H1 (cell line): ENCODE measurements around the gene MRPL50. TPM values are rescaled to one million over a fixed set of nuclear protein-coding genes. Genes with fewer than 3 reads are reported as not detected.

ENCODE experiments used
- CTCF ChIA-PET: fragments of 300-600 bp; sonication (Branson Sonifier 250); formaldehyde crosslinking; loops from one replicate; lab custom pipeline; 2021; ENCODE audit not compliant: partially characterized antibody; lab: Charles Lee
- POLR2A ChIA-PET: fragments of 300-600 bp; sonication (Branson Sonifier 250); formaldehyde crosslinking; loops from one replicate; lab custom pipeline; 2021; ENCODE audit warnings: inconsistent platforms; ENCODE audit not compliant: partially characterized antibody; lab: Charles Lee
- DNase-seq, 2 experiments: peaks; one replicate each; pipeline versions ENCODE4 v3.0.0 to v3.0.0-alpha.2; 2010 to 2022; ENCODE audit warnings: low spot score in 2 of 2, low read depth in 1 of 2, mixed read lengths in 1 of 2
- FAIRE-seq: peaks from 2 replicates; lab custom pipeline; 2011; peaks lifted over from hg19 to GRCh38; lab: Jason Lieb, UNC
- H2AFZ ChIP-seq: 2 replicates; pipeline ENCODE4 v1.8.1; 2012; ENCODE audit warnings: low read length, inconsistent platforms
- H2AK5ac ChIP-seq: 2 replicates; pipeline ENCODE4 v1.6.1; 2013; ENCODE audit warnings: low read depth, low read length
- H2BK120ac ChIP-seq: replicated peaks from 2 replicates; pipeline ENCODE3; 2013; ENCODE audit warnings: low read depth, low read length, inconsistent platforms
- H2BK12ac ChIP-seq: 2 replicates; pipeline ENCODE4 v1.6.1; 2013; ENCODE audit warnings: low read depth, low read length
- H2BK15ac ChIP-seq: 2 replicates; pipeline ENCODE4 v1.6.1; 2013; ENCODE audit warnings: low read length
- H2BK20ac ChIP-seq: 2 replicates; pipeline ENCODE4 v1.6.1; 2013; ENCODE audit warnings: low read length
- H2BK5ac ChIP-seq: 2 replicates; pipeline ENCODE4 v1.6.1; 2013; ENCODE audit warnings: low read depth, low read length
- H3K14ac ChIP-seq: 2 replicates; pipeline ENCODE4 v1.6.1; 2013; ENCODE audit warnings: inconsistent platforms; ENCODE audit not compliant: insufficient read length
- H3K18ac ChIP-seq: 2 replicates; pipeline ENCODE4 v1.6.1; 2013; ENCODE audit warnings: low read length; ENCODE audit errors: extremely low read depth
- H3K23ac ChIP-seq: 2 replicates; pipeline ENCODE4 v1.6.1; 2013; ENCODE audit warnings: inconsistent platforms; ENCODE audit not compliant: insufficient read length
- H3K23me2 ChIP-seq: 2 replicates; pipeline ENCODE4 v1.6.1; 2013; ENCODE audit warnings: low read depth, low read length
- H3K27ac ChIP-seq: 2 replicates; pipeline ENCODE4 v1.6.1; 2011; ENCODE audit warnings: low read depth, low read length, inconsistent platforms
- H3K27me3 ChIP-seq, 4 experiments: replicated peaks in 1 of 4; 1 replicate in 1 of 4; 2 replicates in 3 of 4; pipeline versions ENCODE4 v1.6.1 to v1.8.1; 2011 to 2013; ENCODE audit warnings: low read length in 3 of 4, mild to moderate bottlenecking in 3 of 4, inconsistent platforms in 2 of 4, mixed read lengths in 2 of 4, moderate library complexity in 1 of 4; ENCODE audit not compliant: control insufficient read depth in 3 of 4, insufficient read depth in 3 of 4; ENCODE audit errors: extremely low read depth in 1 of 4
- H3K36me3 ChIP-seq, 4 experiments: 2 replicates each; pipeline versions ENCODE4 v1.6.1 to v1.8.1; 2011 to 2013; ENCODE audit warnings: mild to moderate bottlenecking in 4 of 4, low read length in 3 of 4, moderate library complexity in 2 of 4, control low read depth in 1 of 4, inconsistent platforms in 1 of 4; ENCODE audit not compliant: insufficient read depth in 4 of 4, control insufficient read depth in 2 of 4
- H3K4ac ChIP-seq: replicated peaks from 2 replicates; pipeline ENCODE3; 2013; ENCODE audit warnings: low read length, low read depth, mixed read lengths, inconsistent platforms; ENCODE audit not compliant: insufficient read length
- H3K4me1 ChIP-seq, 4 experiments: replicated peaks in 1 of 4; 1 replicate in 1 of 4; 2 replicates in 3 of 4; pipeline versions ENCODE4 v1.6.1 to v1.8.1; 2011 to 2013; ENCODE audit warnings: low read length in 3 of 4, inconsistent platforms in 2 of 4, mixed read lengths in 1 of 4; ENCODE audit not compliant: insufficient read depth in 4 of 4, control insufficient read depth in 3 of 4
- H3K4me2 ChIP-seq, 2 experiments: 2 replicates each; pipeline versions ENCODE4 v1.6.1 to v1.8.1; 2011 to 2013; ENCODE audit warnings: low read depth in 2 of 2, low read length in 2 of 2, control low read depth in 1 of 2, inconsistent platforms in 1 of 2, mild to moderate bottlenecking in 1 of 2; ENCODE audit not compliant: insufficient read depth in 1 of 2
- H3K4me3 ChIP-seq, 4 experiments: fragments of 200-600, 300-600 bp in 1 of 4; sonication (generic), shearing (Covaris generic), sonication (Bioruptor Twin) in 1 of 4; 2 replicates each; pipeline versions ENCODE4 v1.5.1 to v1.8.1; 2011 to 2016; ENCODE audit warnings: low read length in 4 of 4, low read depth in 3 of 4, control low read depth in 2 of 4, inconsistent platforms in 2 of 4, mild to moderate bottlenecking in 2 of 4, mixed read lengths in 1 of 4, moderate library complexity in 1 of 4; ENCODE audit not compliant: insufficient read depth in 2 of 4; ENCODE audit errors: extremely low read depth in 1 of 4
- H3K56ac ChIP-seq: replicated peaks from 2 replicates; pipeline ENCODE3; 2013; ENCODE audit warnings: low read depth, mild to moderate bottlenecking, mixed read lengths, low read length, inconsistent platforms; ENCODE audit not compliant: insufficient read length
- H3K79me1 ChIP-seq: 2 replicates; pipeline ENCODE4 v1.6.1; 2013; ENCODE audit warnings: low read depth, low read length, control low read depth
- H3K79me2 ChIP-seq, 2 experiments: 2 replicates each; pipeline versions ENCODE4 v1.6.1 to v1.8.1; 2012 to 2013; ENCODE audit warnings: low read length in 2 of 2, mild to moderate bottlenecking in 2 of 2, inconsistent platforms in 1 of 2; ENCODE audit not compliant: insufficient read depth in 2 of 2, control insufficient read depth in 1 of 2
- H3K9ac ChIP-seq, 4 experiments: replicated peaks in 1 of 4; 1 replicate in 1 of 4; 2 replicates in 3 of 4; pipeline versions ENCODE4 v1.6.1 to v1.8.1; 2011 to 2013; ENCODE audit warnings: low read depth in 3 of 4, low read length in 3 of 4, control low read depth in 2 of 4, mild to moderate bottlenecking in 2 of 4, moderate library complexity in 2 of 4, inconsistent platforms in 1 of 4; ENCODE audit errors: extremely low read depth in 1 of 4
- H3K9me3 ChIP-seq, 2 experiments: 2 replicates each; pipeline versions ENCODE4 v1.6.1 to v1.8.1; 2012 to 2013; ENCODE audit warnings: mild to moderate bottlenecking in 2 of 2, moderate library complexity in 2 of 2, control low read depth in 1 of 2, inconsistent platforms in 1 of 2, low read depth in 1 of 2, low read length in 1 of 2, mixed read lengths in 1 of 2; ENCODE audit not compliant: insufficient read depth in 2 of 2
- H4K20me1 ChIP-seq, 2 experiments: replicated peaks in 1 of 2; 2 replicates each; pipeline versions ENCODE3 to v1.8.1; 2011 to 2013; ENCODE audit warnings: inconsistent platforms in 2 of 2, low read length in 2 of 2, mild to moderate bottlenecking in 1 of 2; ENCODE audit not compliant: insufficient read depth in 2 of 2, control insufficient read depth in 1 of 2
- H4K5ac ChIP-seq: 2 replicates; pipeline ENCODE4 v1.6.1; 2013; ENCODE audit warnings: low read length, low read depth, mixed read lengths, inconsistent platforms; ENCODE audit not compliant: insufficient read length
- H4K8ac ChIP-seq: 2 replicates; pipeline ENCODE4 v1.8.0; 2013; ENCODE audit warnings: mild to moderate bottlenecking, moderate library complexity, low read length, inconsistent platforms; ENCODE audit not compliant: insufficient read depth; ENCODE audit errors: extremely low read depth
- H4K91ac ChIP-seq: replicated peaks from 2 replicates; pipeline ENCODE3; 2013; ENCODE audit warnings: low read length, mixed read lengths, inconsistent platforms; ENCODE audit not compliant: insufficient read length
- BCL11A ChIP-seq, 2 experiments: IDR thresholded peaks; one replicate each; pipeline ENCODE4 v1.6.1; 2011; ENCODE audit warnings: low read depth in 2 of 2, low read length in 2 of 2, mild to moderate bottlenecking in 2 of 2
- CHD2 ChIP-seq: IDR thresholded peaks from 2 replicates; pipeline ENCODE4 v1.6.1; 2012; ENCODE audit warnings: low read length, improper control_type of control experiment
- EP300 ChIP-seq, 2 experiments: IDR thresholded peaks; 1 replicate in 1 of 2; 2 replicates in 1 of 2; pipeline ENCODE4 v1.6.1; 2011 to 2012; ENCODE audit warnings: low read depth in 2 of 2, low read length in 2 of 2, mild to moderate bottlenecking in 2 of 2, borderline replicate concordance in 1 of 2, inconsistent platforms in 1 of 2, moderate library complexity in 1 of 2
- GABPA ChIP-seq: IDR thresholded peaks from 2 replicates; pipeline ENCODE4 v1.6.1; 2011; ENCODE audit warnings: mild to moderate bottlenecking, low read length, moderate library complexity, borderline replicate concordance; ENCODE audit not compliant: insufficient read depth
- HDAC6 ChIP-seq: IDR thresholded peaks from one replicate; pipeline ENCODE4 v1.7.1; 2012; ENCODE audit warnings: low read depth, mild to moderate bottlenecking, inconsistent platforms, low read length, moderate library complexity
- JUND ChIP-seq: IDR thresholded peaks from 2 replicates; pipeline ENCODE4 v1.6.1; 2011; ENCODE audit warnings: mild to moderate bottlenecking, improper control_type of control experiment, low read length
- PHF8 ChIP-seq: fragments of 200-600 bp; sonication (generic); conservative IDR thresholded peaks from 2 replicates; pipeline ENCODE4 v1.7.1; 2012; ENCODE audit warnings: low read depth, mild to moderate bottlenecking, inconsistent platforms, low read length, moderate library complexity
- POLR2AphosphoS5 ChIP-seq: IDR thresholded peaks from 2 replicates; pipeline ENCODE4 v1.6.1; 2011; ENCODE audit warnings: low read depth, low read length
- POU5F1 ChIP-seq: IDR thresholded peaks from 2 replicates; pipeline ENCODE4 v1.6.1; 2011; ENCODE audit warnings: low read depth, mild to moderate bottlenecking, low read length, moderate library complexity
- RAD21 ChIP-seq, 2 experiments: IDR thresholded peaks in 1 of 2; conservative IDR thresholded peaks in 1 of 2; 2 replicates each; pipeline ENCODE4 v1.6.1; 2011; ENCODE audit warnings: low read depth in 2 of 2, low read length in 2 of 2, improper control_type of control experiment in 1 of 2, inconsistent platforms in 1 of 2, mild to moderate bottlenecking in 1 of 2, moderate library complexity in 1 of 2
- SP1 ChIP-seq: IDR thresholded peaks from 2 replicates; pipeline ENCODE4 v1.6.1; 2011; ENCODE audit warnings: low read depth, low read length
- SP2 ChIP-seq: IDR thresholded peaks from 2 replicates; pipeline ENCODE4 v1.6.1; 2012; ENCODE audit warnings: mild to moderate bottlenecking, low read length, inconsistent platforms
- SP4 ChIP-seq: IDR thresholded peaks from 2 replicates; pipeline ENCODE4 v1.6.1; 2012; ENCODE audit warnings: low read length, inconsistent platforms
- WGBS, 2 experiments: shearing (Covaris generic) in 1 of 2; methylation state at CpG; one replicate each; pipeline versions ENCODE4 v1.1.6 to v1.1.7; 2013 to 2015; ENCODE audit warnings: low lambda C conversion rate in 2 of 2, mixed read lengths in 2 of 2, inconsistent platforms in 1 of 2, low coverage in 1 of 2, missing lambda C conversion rate in 1 of 2; ENCODE audit not compliant: insufficient replicate concordance in 2 of 2, insufficient coverage in 1 of 2, insufficient read length in 1 of 2; ENCODE audit errors: extremely low coverage in 1 of 2, missing lambda C conversion rate in 1 of 2; 5-methylcytosine and 5-hydroxymethylcytosine counted together
- polyA plus RNA-seq, 7 experiments: library from polyadenylated mRNA; depleted of rRNA in 3 of 7; stranded (reverse) in 5 of 7; unstranded in 2 of 7; fragments of >200 nt in 5 of 7; fragments of 200-250 nt in 2 of 7; gene quantifications; 1 replicate in 5 of 7; 2 replicates in 1 of 7; 4 replicates in 1 of 7; pipeline versions ENCODE4 v1.2.1 to v1.2.3, GENCODE V29; 2011 to 2013; ENCODE audit warnings: missing spikeins in 2 of 7, mixed read lengths in 2 of 7
- total RNA-seq: library from RNA; stranded (reverse); fragmentation: NEBNext Ultra II Directional; extraction: Animal tissue kit (Norgen Biotek cat#: 25700); gene quantifications from 2 replicates; pipeline ENCODE4 v1.2.1, GENCODE V29; 2021

Gene MRPL50
- total and polyA plus RNA-seq, 2 of the 8 experiments (the other 6 are each of a cell fraction or from before 2014, with no cell fraction given), result 17.8 to 25.1 TPM

- H2BK15ac ChIP-seq, result no peak overlapping the region
- no peak overlapping the region for H2BK12ac ChIP-seq
- no peak overlapping the region for H3K23ac ChIP-seq
- no peak overlapping the region for H3K14ac ChIP-seq
- no peaks in the 10 kb centered on the region for H3K79me1 ChIP-seq
- TF ChIP-seq JUND, result no peak
- no peak for TF ChIP-seq SP4
- TF ChIP-seq CHD2, result no peak
- no peak for TF ChIP-seq RAD21 (IDR thresholded peaks at IDR 0.05 in 1 of 2, conservative IDR thresholded peaks at IDR 0.05 in 1 of 2; ENCODE audit: low read depth in 2 of 2, low read length in 2 of 2)
- TF ChIP-seq HDAC6, result no peak
- no peak for TF ChIP-seq GABPA
- TF ChIP-seq POU5F1, result no peak
- TF ChIP-seq PHF8, result no peak
- TF ChIP-seq SP1, result no peak
- TF ChIP-seq SP2, result no peak
- no peak for TF ChIP-seq EP300 (IDR thresholded peaks at IDR 0.05; ENCODE audit: borderline replicate concordance in 1 of 2, low read depth in 2 of 2, low read length in 2 of 2)
- no peak for TF ChIP-seq POLR2AphosphoS5
- no peak for TF ChIP-seq BCL11A (IDR thresholded peaks at IDR 0.05; ENCODE audit: low read depth in 2 of 2, low read length in 2 of 2)
- TF ChIP-seq, all 59 proteins: peak for 0
- H3K4me1 ChIP-seq, result no peaks in the 10 kb centered on the region
- no peaks in the 10 kb centered on the region for H3K79me2 ChIP-seq
- no peak overlapping the region for H3K27ac ChIP-seq
- no peak overlapping the region for H2BK20ac ChIP-seq
- H4K20me1 ChIP-seq, result no peaks in the 10 kb centered on the region
- POLR2A ChIA-PET, result no interaction called here
- H4K8ac ChIP-seq, result no peak overlapping the region
- DNase-seq, result no peak
- no peak overlapping the region for H4K91ac ChIP-seq
- no peaks in the 10 kb centered on the region for H3K36me3 ChIP-seq
- no peak overlapping the region for H3K4ac ChIP-seq
- no peak overlapping the region for H3K18ac ChIP-seq
- no peaks in the 10 kb centered on the region for H3K27me3 ChIP-seq
- WGBS, 2 experiments, result 92% methylated on average over 7 of the region's 7 CpGs; no CpG with 5 or more reads in 1 of the 2 experiments
- FAIRE-seq, result no peak
- no peak overlapping the region for H2BK5ac ChIP-seq
- no peaks in the 10 kb centered on the region for H3K23me2 ChIP-seq
- CTCF ChIA-PET, result interaction anchor here (1.0 to 1.7 kb wide), 3 partner anchors 19 to 41 kb away, joined by 3 to 4 read pairs (median 3); no protein-coding TSS in a partner anchor
- no peak overlapping the region for H2AK5ac ChIP-seq
- no peak overlapping the region for H4K5ac ChIP-seq
- H3K9ac ChIP-seq, result no peak overlapping the region
- H2AFZ ChIP-seq, result no peak overlapping the region
- H2BK120ac ChIP-seq, result no peak overlapping the region
- no peak overlapping the region for H3K4me3 ChIP-seq
- no peaks in the 10 kb centered on the region for H3K9me3 ChIP-seq
- H3K4me2 ChIP-seq, result no peak overlapping the region
- no peak overlapping the region for H3K56ac ChIP-seq
Measured at GRCh38 chr9:101429736-101430135, 31.3 kb upstream of the MRPL50 start.
